Measurements from ENCODE around the gene UBE2E2. TPM values are rescaled to one million over a fixed set of nuclear protein-coding genes. Genes with fewer than 3 reads are reported as not detected.

UBE2E2 gene
- total and polyA plus RNA-seq, 3 experiments from 2014 or later, result 0.86 to 8.0 (median 0.92) TPM

DNA sequence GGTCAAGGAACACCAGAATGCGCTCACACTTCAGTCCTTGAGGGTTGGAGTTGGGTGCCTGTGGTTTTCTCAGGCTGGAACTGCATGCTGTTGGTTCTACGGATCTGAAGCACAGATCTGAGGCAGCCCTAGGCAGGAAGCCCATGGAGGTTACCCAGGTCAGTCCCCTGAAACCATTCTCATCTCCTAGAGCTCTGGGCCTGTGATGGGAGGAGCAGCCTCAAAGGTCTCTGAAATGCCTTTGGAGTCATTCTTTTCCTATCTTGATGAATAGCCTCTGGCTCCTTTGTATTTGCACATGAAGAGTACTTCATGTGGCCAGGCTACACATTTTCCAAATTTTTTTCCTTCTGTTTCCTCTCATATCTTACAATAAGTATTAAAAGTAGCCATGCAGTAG lies 423.3 kb downstream of the UBE2E2 start:
- H3K4me3 Mint-ChIP-seq, result no peak overlapping the region
- DNase-seq, result no peak
- H3K27me3 Mint-ChIP-seq, result peaks cover 3 to 15% of the 10 kb centered on the region in 2 donors
- H3K4me1 ChIP-seq (ENCODE audit: insufficient read depth, low read length), result no peaks in the 10 kb centered on the region
- no peaks in the 10 kb centered on the region for H3K4me1 Mint-ChIP-seq
- no peak overlapping the region for H3K27ac ChIP-seq (ENCODE audit: low read depth, low read length)
- H3K9me3 ChIP-seq (ENCODE audit: low read length), result no peaks in the 10 kb centered on the region
- no peaks in the 10 kb centered on the region for H3K36me3 ChIP-seq (ENCODE audit: insufficient read depth, low read length)
- H3K4me3 ChIP-seq (ENCODE audit: low read length), result no peak overlapping the region
- no peak overlapping the region for H3K27ac Mint-ChIP-seq
- POLR2A ChIA-PET, result no interaction called here
- peaks cover 4 to 9% (median 7%) of the 10 kb centered on the region in 5 donors for H3K9me3 Mint-ChIP-seq
- H3K27me3 ChIP-seq (ENCODE audit: insufficient read depth, low read length, poor library complexity, severe bottlenecking), result no peaks in the 10 kb centered on the region
- CTCF ChIA-PET, result no interaction called here
- H3K36me3 Mint-ChIP-seq, result no peaks in the 10 kb centered on the region

DNA sequence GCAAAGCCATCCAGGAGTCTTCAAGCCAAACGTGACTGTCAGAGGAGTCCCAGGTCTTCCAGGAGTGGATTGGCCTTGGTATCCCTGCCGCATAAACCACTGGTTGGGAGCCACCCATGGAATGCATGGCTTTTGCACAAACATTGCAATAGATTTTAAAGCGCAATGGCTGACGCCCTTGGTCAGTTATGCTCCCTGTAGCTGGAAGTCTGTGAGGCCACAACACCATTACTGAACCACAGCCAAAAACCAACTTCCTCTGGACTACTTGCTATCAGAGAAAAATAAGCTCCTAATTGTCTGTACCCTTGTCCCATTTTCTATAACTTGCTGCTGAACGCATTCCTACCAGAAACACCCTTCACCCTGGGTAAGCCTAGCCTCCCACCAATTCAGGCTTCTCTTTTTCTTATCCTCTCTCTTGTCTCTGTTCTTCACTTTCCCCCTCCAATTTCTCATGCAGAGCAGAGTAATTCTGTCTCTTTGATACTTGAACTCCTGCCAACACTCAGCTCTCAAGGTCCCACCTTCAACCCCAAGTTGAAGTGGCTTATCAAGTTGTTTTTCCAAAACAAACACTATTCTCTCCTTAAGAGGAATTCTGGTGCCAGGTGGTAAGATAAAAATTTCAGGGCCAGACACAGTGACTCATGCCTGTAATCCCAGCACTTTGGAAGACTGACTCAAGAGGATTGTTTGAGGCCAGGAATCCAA lies 426.2 kb downstream of the UBE2E2 start:
- Mint-ChIP-seq H3K4me3 (no peak overlapping the region), H3K27ac (peak overlapping the region in 2 of 8 donors; percentile 83 to 86), H3K9me3 (peaks cover 4 to 7% (median 4%) of the 10 kb centered on the region in 5 donors), H3K4me1 (no peaks in the 10 kb centered on the region), H3K27me3 (peaks cover 7 to 8% of the 10 kb centered on the region in 2 donors), H3K36me3 (no peaks in the 10 kb centered on the region)
- H3K27ac ChIP-seq (ENCODE audit: low read depth, low read length), result no peak overlapping the region
- no peaks in the 10 kb centered on the region for H3K4me1 ChIP-seq (ENCODE audit: insufficient read depth, low read length)
- H3K36me3 ChIP-seq (ENCODE audit: insufficient read depth, low read length), result no peaks in the 10 kb centered on the region
- no peaks in the 10 kb centered on the region for H3K27me3 ChIP-seq (ENCODE audit: insufficient read depth, low read length, poor library complexity, severe bottlenecking)
- POLR2A ChIA-PET, result no interaction called here
- H3K4me3 ChIP-seq (ENCODE audit: low read length), result no peak overlapping the region
- H3K9me3 ChIP-seq (ENCODE audit: low read length), result no peaks in the 10 kb centered on the region
- CTCF ChIA-PET, result no interaction called here
- no peak for DNase-seq

DNA sequence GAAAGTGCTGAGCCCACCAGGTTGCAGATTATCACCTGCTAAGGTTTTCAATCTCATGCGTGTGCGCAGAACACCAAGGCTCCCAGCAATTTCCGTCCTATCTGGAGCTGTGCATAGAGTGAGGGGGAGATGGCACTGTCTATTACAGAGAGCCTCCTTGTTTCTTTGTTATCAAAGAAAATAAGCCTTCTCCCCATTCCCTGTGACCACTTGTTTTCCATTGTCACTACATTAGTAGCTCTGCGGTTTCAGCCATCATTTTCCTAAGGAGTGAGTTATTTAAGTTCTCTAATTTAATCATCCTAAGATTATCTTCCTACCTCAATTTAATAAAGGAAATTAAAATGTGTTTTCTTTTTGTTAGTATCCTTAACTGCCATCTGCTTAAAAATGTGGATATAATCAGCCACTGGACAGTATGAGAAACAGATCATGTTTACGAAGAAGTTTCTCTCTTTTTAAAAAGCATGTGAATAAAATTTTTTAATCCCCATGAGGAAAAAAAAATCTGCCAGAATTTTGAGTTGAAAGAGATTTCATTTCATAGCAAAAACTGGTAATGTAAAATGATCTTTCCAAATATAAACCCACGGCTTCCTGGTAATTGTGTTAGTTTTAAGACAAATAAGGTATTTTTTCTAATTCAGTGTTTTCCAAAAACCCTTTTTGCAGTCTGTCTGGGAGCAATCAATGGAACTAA lies 430.3 kb downstream of the UBE2E2 start:
- no peaks in the 10 kb centered on the region for H3K36me3 Mint-ChIP-seq
- H3K27ac ChIP-seq (ENCODE audit: low read depth, low read length), result no peak overlapping the region
- H3K9me3 ChIP-seq (ENCODE audit: low read length), result no peaks in the 10 kb centered on the region
- H3K27me3 ChIP-seq (ENCODE audit: insufficient read depth, low read length, poor library complexity, severe bottlenecking), result no peaks in the 10 kb centered on the region
- no peaks in the 10 kb centered on the region for H3K4me1 ChIP-seq (ENCODE audit: insufficient read depth, low read length)
- no peak overlapping the region for H3K27ac Mint-ChIP-seq
- H3K4me1 Mint-ChIP-seq, result no peaks in the 10 kb centered on the region
- DNase-seq, result no peak
- no peaks in the 10 kb centered on the region for H3K36me3 ChIP-seq (ENCODE audit: insufficient read depth, low read length)
- no peak overlapping the region for H3K4me3 ChIP-seq (ENCODE audit: low read length)
- POLR2A ChIA-PET, result no interaction called here
- H3K9me3 Mint-ChIP-seq, result peaks cover 0 to 2% (median 0%) of the 10 kb centered on the region in 5 donors
- peaks cover 7 to 8% of the 10 kb centered on the region in 2 donors for H3K27me3 Mint-ChIP-seq
- H3K4me3 Mint-ChIP-seq, result peak overlapping the region in 1 of 7 donors; percentile 3
- CTCF ChIA-PET, result no interaction called here

DNA sequence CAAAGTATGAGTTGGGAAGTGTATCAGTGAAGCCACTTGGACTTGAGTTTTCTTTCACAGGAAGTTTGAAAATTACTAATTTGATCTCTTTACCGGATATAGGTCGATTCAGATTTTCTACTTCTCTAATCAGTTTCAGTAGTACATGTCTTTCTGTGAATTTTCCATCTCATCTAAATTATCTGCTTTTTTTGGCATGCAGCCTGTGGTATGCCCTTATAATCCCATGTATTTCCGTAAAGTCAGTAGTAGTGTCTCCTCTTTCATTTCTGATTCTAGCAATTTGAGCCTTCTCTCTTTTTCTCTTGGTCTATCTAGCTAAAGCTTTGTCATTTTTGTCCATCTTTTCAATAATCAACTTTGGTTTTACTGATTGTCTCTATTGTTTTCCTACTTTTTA lies 434.2 kb downstream of the UBE2E2 start:
- ChIA-PET CTCF (no interaction called here), POLR2A (no interaction called here)
- Histone ChIP-seq H3K27ac (ENCODE audit: low read depth, low read length) (no peak overlapping the region), H3K4me1 (ENCODE audit: insufficient read depth, low read length) (no peaks in the 10 kb centered on the region), H3K27me3 (ENCODE audit: insufficient read depth, low read length, poor library complexity, severe bottlenecking) (no peaks in the 10 kb centered on the region), H3K9me3 (ENCODE audit: low read length) (no peaks in the 10 kb centered on the region), H3K4me3 (ENCODE audit: low read length) (no peak overlapping the region), H3K36me3 (ENCODE audit: insufficient read depth, low read length) (no peaks in the 10 kb centered on the region)
- DNase-seq, result no peak
- Mint-ChIP-seq H3K9me3 (no peaks in the 10 kb centered on the region), H3K36me3 (no peaks in the 10 kb centered on the region), H3K27ac (no peak overlapping the region), H3K4me3 (no peak overlapping the region), H3K27me3 (peaks cover 3% of the 10 kb centered on the region in 2 donors), H3K4me1 (no peaks in the 10 kb centered on the region)

DNA sequence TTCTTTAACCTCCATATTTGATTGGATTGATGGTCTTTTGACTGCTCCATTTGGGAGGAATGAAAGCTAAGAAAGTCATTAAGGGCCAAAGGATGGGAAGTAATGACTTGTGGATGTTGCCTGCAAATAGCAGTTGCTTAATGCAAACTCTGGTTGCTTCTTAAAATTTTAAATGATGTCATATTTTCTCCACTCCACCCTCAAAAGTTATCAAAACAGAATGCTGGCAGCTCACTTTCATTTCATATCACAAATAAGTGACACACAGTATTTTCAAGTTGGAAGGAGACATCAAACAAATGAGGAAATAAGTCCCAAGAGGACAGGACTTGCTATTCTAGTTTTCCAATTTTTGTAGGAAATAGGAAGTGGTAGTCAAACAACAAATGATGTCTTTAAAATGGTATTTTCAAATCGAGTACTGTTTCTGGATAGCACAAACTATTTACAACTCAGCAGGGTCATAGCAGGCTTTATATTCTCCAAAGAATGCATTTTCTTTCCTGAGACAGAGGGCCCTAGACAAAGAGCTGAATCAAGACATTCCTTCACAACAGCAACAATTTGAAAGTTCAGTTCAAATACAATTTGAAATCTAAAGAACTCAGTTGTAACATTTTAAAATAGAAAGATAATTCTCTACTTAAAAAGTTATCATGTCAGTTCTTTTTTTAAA lies 437.5 kb downstream of the UBE2E2 start:
- Histone ChIP-seq H3K27ac (ENCODE audit: low read depth, low read length) (no peak overlapping the region), H3K9me3 (ENCODE audit: low read length) (no peaks in the 10 kb centered on the region), H3K36me3 (ENCODE audit: insufficient read depth, low read length) (no peaks in the 10 kb centered on the region), H3K4me1 (ENCODE audit: insufficient read depth, low read length) (no peaks in the 10 kb centered on the region), H3K4me3 (ENCODE audit: low read length) (no peak overlapping the region), H3K27me3 (ENCODE audit: insufficient read depth, low read length, poor library complexity, severe bottlenecking) (no peaks in the 10 kb centered on the region)
- no peaks in the 10 kb centered on the region for H3K4me1 Mint-ChIP-seq
- peaks cover 3% of the 10 kb centered on the region in 2 donors for H3K27me3 Mint-ChIP-seq
- ChIA-PET CTCF (no interaction called here), POLR2A (no interaction called here)
- no peaks in the 10 kb centered on the region for H3K9me3 Mint-ChIP-seq
- no peaks in the 10 kb centered on the region for H3K36me3 Mint-ChIP-seq
- DNase-seq, result no peak
- H3K27ac Mint-ChIP-seq, result no peak overlapping the region
- H3K4me3 Mint-ChIP-seq, result no peak overlapping the region
